C4-2B (cell line): Measurements from ENCODE around the gene CDC14A.

Experiments used
- H3K27ac ChIP-seq: fragments of 450-650 bp; 2 replicates; pipeline ENCODE4 v1.5.1; 2017
- CTCF ChIP-seq: fragments of 450-650 bp; conservative IDR thresholded peaks from 2 replicates; pipeline ENCODE4 v1.5.1; 2017; ENCODE audit warnings: mild to moderate bottlenecking
- ZFX ChIP-seq: fragments of 450-650 bp; IDR thresholded peaks from 2 replicates; pipeline ENCODE4 v1.6.1; 2017

CDC14A gene

GRCh38 chr1:100517515-100517914 lies 165.2 kb downstream of the CDC14A start:
- no peak for TF ChIP-seq CTCF
- no peak for TF ChIP-seq ZFX
- no peak overlapping the region for H3K27ac ChIP-seq

GRCh38 chr1:100518023-100518422 lies 165.7 kb downstream of the CDC14A start:
- no peak for TF ChIP-seq CTCF
- TF ChIP-seq ZFX, result no peak
- no peak overlapping the region for H3K27ac ChIP-seq

- H3K27ac ChIP-seq, result no peak overlapping the region
- no peak for TF ChIP-seq ZFX
- no peak for TF ChIP-seq CTCF
Observed at GRCh38 chr1:100523038-100523652, 170.8 kb downstream of the CDC14A start.

GRCh38 chr1:100524355-100524754 lies 172.0 kb downstream of the CDC14A start:
- TF ChIP-seq CTCF, result no peak
- no peak overlapping the region for H3K27ac ChIP-seq

- no peak overlapping the region for H3K27ac ChIP-seq
- TF ChIP-seq CTCF (no peak), ZFX (no peak)
Observed at GRCh38 chr1:100526894-100527293, 174.6 kb downstream of the CDC14A start.

- TF ChIP-seq CTCF (no peak), ZFX (no peak)
- H3K27ac ChIP-seq, result no peak overlapping the region
Observed at GRCh38 chr1:100528871-100529270, 176.6 kb downstream of the CDC14A start.

- TF ChIP-seq CTCF (no peak), ZFX (no peak)
- H3K27ac ChIP-seq, result no peak overlapping the region; the same call in 1 of the 2 replicates
Observed at GRCh38 chr1:100530141-100530540, 177.8 kb downstream of the CDC14A start.
